ENCODE data around the gene NT5DC2. TPM values are rescaled to one million over a fixed set of nuclear protein-coding genes. Genes with fewer than 3 reads are reported as not detected.

The NT5DC2 gene
- total and polyA plus RNA-seq, 2 experiments from 2014 or later: 166 to 167 TPM

DNA sequence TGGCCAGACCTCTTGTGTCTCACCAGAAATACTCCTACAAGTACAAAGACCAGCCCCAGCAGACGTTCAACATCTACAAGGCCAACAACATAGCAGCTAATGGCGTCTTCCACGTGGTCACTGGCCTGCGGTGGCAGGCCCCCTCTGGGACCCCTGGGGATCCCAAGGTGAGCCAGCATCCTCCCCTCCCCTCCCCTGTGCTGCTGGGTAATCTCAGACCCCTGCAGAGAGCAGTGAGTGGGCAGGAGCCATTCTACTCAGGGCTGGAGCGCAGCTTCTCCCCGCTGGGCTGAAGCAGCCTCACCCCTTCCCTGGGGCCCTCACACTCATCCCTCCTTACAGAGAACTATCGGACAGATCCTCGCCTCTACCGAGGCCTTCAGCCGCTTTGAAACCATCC, 28.7 kb downstream of the NT5DC2 start:
- H3K9me2 ChIP-seq (replicated peaks; ENCODE audit: insufficient read depth): no peaks in the 10 kb centered on the region
- H3K4me3 ChIP-seq: no peak overlapping the region
- H3K4me1 ChIP-seq (ENCODE audit: insufficient read depth): peaks cover 9% of the 10 kb centered on the region
- DNase-seq (ENCODE audit: low spot score): no peak
- WGBS (ENCODE audit: low lambda C conversion rate, missing lambda C conversion rate): 82% methylated on average over 10 of the region's 10 CpGs
- no peaks in the 10 kb centered on the region for H3K9me3 ChIP-seq (ENCODE audit: low read depth)
- H3K4me2 ChIP-seq: no peak overlapping the region
- H3K27me3 ChIP-seq: no peaks in the 10 kb centered on the region
- no peaks in the 10 kb centered on the region for H4K20me1 ChIP-seq (ENCODE audit: insufficient read depth, poor library complexity, severe bottlenecking)
- H3K27ac ChIP-seq: no peak overlapping the region
- TF ChIP-seq EZH2phosphoT487 (IDR thresholded peaks at IDR 0.05; ENCODE audit: low read depth, severe bottlenecking, unreplicated experiment) (no peak), EZH2 (IDR thresholded peaks at IDR 0.05; ENCODE audit: borderline replicate concordance) (no peak), CTCF (IDR thresholded peaks at IDR 0.05; ENCODE audit: poor library complexity) (no peak)
- H2AFZ ChIP-seq: no peak overlapping the region
- H3K79me2 ChIP-seq: no peaks in the 10 kb centered on the region
- no peaks in the 10 kb centered on the region for H3K36me3 ChIP-seq (replicated peaks; ENCODE audit: insufficient read depth, low read depth)

GRCh38 chr3:52503788-52504424, 29.8 kb downstream of the NT5DC2 start:
- H3K9me2 ChIP-seq (replicated peaks; ENCODE audit: insufficient read depth): no peaks in the 10 kb centered on the region
- no peak overlapping the region for H3K4me2 ChIP-seq
- H3K4me3 ChIP-seq: no peak overlapping the region
- TF ChIP-seq EZH2 (IDR thresholded peaks at IDR 0.05; ENCODE audit: borderline replicate concordance): no peak
- TF ChIP-seq CTCF (IDR thresholded peaks at IDR 0.05; ENCODE audit: poor library complexity): no peak
- no peak for TF ChIP-seq EZH2phosphoT487 (IDR thresholded peaks at IDR 0.05; ENCODE audit: low read depth, severe bottlenecking, unreplicated experiment)
- no peaks in the 10 kb centered on the region for H4K20me1 ChIP-seq (ENCODE audit: insufficient read depth, poor library complexity, severe bottlenecking)
- DNase-seq (ENCODE audit: low spot score): no peak
- H3K27me3 ChIP-seq: no peaks in the 10 kb centered on the region
- H3K27ac ChIP-seq: no peak overlapping the region
- H3K9me3 ChIP-seq (ENCODE audit: low read depth): no peaks in the 10 kb centered on the region
- 84% methylated on average over 11 of the region's 23 CpGs for WGBS (ENCODE audit: low lambda C conversion rate, missing lambda C conversion rate)
- H2AFZ ChIP-seq: no peak overlapping the region
- no peaks in the 10 kb centered on the region for H3K36me3 ChIP-seq (replicated peaks; ENCODE audit: insufficient read depth, low read depth)
- peaks cover 9% of the 10 kb centered on the region for H3K4me1 ChIP-seq (ENCODE audit: insufficient read depth)
- no peaks in the 10 kb centered on the region for H3K79me2 ChIP-seq

GRCh38 chr3:52502808-52503350, 30.8 kb downstream of the NT5DC2 start:
- Histone ChIP-seq H3K36me3 (replicated peaks; ENCODE audit: insufficient read depth, low read depth) (no peaks in the 10 kb centered on the region), H3K9me3 (ENCODE audit: low read depth) (no peaks in the 10 kb centered on the region), H3K9me2 (replicated peaks; ENCODE audit: insufficient read depth) (no peaks in the 10 kb centered on the region), H3K4me3 (no peak overlapping the region), H4K20me1 (ENCODE audit: insufficient read depth, poor library complexity, severe bottlenecking) (no peaks in the 10 kb centered on the region), H3K79me2 (no peaks in the 10 kb centered on the region), H2AFZ (no peak overlapping the region), H3K27ac (no peak overlapping the region), H3K27me3 (no peaks in the 10 kb centered on the region), H3K4me2 (no peak overlapping the region), H3K4me1 (ENCODE audit: insufficient read depth) (peaks cover 9% of the 10 kb centered on the region)
- WGBS (ENCODE audit: low lambda C conversion rate, missing lambda C conversion rate): 92% methylated on average over 11 of the region's 11 CpGs
- no peak for DNase-seq (ENCODE audit: low spot score)
- TF ChIP-seq EZH2 (IDR thresholded peaks at IDR 0.05; ENCODE audit: borderline replicate concordance) (no peak), EZH2phosphoT487 (IDR thresholded peaks at IDR 0.05; ENCODE audit: low read depth, severe bottlenecking, unreplicated experiment) (no peak), CTCF (IDR thresholded peaks at IDR 0.05; ENCODE audit: poor library complexity) (no peak)
